HEK293T (cell line): ENCODE results near the gene KSR2.

Experiments
- CTCF ChIA-PET: fragments of 350-600 bp; formaldehyde crosslinking; extraction: SDS; loops from one replicate; lab custom pipeline; 2021; ENCODE audit warnings: antibody characterized with exemption, inconsistent platforms; lab: Yijun Ruan, JAX
- POLR2A ChIA-PET: fragments of 350-600 bp; formaldehyde crosslinking; extraction: SDS; loops from one replicate; lab custom pipeline; 2020; ENCODE audit warnings: antibody characterized with exemption, inconsistent platforms; lab: Yijun Ruan, JAX
- DNase-seq: peaks from one replicate; pipeline ENCODE4 v3.0.0; 2012; ENCODE audit warnings: mixed read lengths; ENCODE audit errors: extremely low spot score
- ARNT ChIP-seq: fragments of 450-650 bp; IDR thresholded peaks from 2 replicates; pipeline ENCODE4 v1.6.1; 2017; ENCODE audit warnings: mild to moderate bottlenecking
- BHLHE40 ChIP-seq: fragments of 450-650 bp; IDR thresholded peaks from 2 replicates; pipeline ENCODE4 v1.6.1; 2016; ENCODE audit warnings: mild to moderate bottlenecking, moderate library complexity, borderline replicate concordance
- CTBP1 ChIP-seq: fragments of 450-650 bp; IDR thresholded peaks from 2 replicates; pipeline ENCODE4 v1.6.1; 2016; ENCODE audit warnings: borderline replicate concordance
- ELF4 ChIP-seq: fragments of 450-650 bp; IDR thresholded peaks from 2 replicates; pipeline ENCODE4 v1.6.1; 2017; ENCODE audit warnings: antibody characterized with exemption
- FOXA1 ChIP-seq: fragments of 450-650 bp; IDR thresholded peaks from 2 replicates; pipeline ENCODE4 v1.6.1; 2016; ENCODE audit warnings: mild to moderate bottlenecking
- FOXK2 ChIP-seq: fragments of 450-650 bp; IDR thresholded peaks from 2 replicates; pipeline ENCODE4 v1.6.1; 2016; ENCODE audit warnings: mild to moderate bottlenecking
- FOXM1 ChIP-seq: fragments of 450-650 bp; IDR thresholded peaks from 2 replicates; pipeline ENCODE4 v1.6.1; 2017; ENCODE audit warnings: mild to moderate bottlenecking, borderline replicate concordance
- HDGF ChIP-seq: fragments of 450-650 bp; IDR thresholded peaks from 2 replicates; pipeline ENCODE4 v1.6.1; 2017; ENCODE audit warnings: antibody characterized with exemption, borderline replicate concordance
- L3MBTL2 ChIP-seq: fragments of 450-650 bp; conservative IDR thresholded peaks from 2 replicates; pipeline ENCODE4 v1.6.1; 2016; ENCODE audit warnings: mild to moderate bottlenecking
- LEF1 ChIP-seq: fragments of 450-650 bp; IDR thresholded peaks from 2 replicates; pipeline ENCODE4 v1.6.1; 2017; ENCODE audit warnings: mild to moderate bottlenecking, borderline replicate concordance
- NFRKB ChIP-seq: fragments of 450-650 bp; IDR thresholded peaks from 2 replicates; pipeline ENCODE4 v1.6.1; 2016; ENCODE audit warnings: mild to moderate bottlenecking, moderate library complexity
- PKNOX1 ChIP-seq: fragments of 450-650 bp; IDR thresholded peaks from 2 replicates; pipeline ENCODE4 v1.6.1; 2016
- SP1 ChIP-seq: fragments of 450-650 bp; IDR thresholded peaks from 2 replicates; pipeline ENCODE4 v1.6.1; 2017
- SUZ12 ChIP-seq: fragments of 450-650 bp; IDR thresholded peaks from 2 replicates; pipeline ENCODE4 v1.6.1; 2016; ENCODE audit warnings: mild to moderate bottlenecking
- TARDBP ChIP-seq: fragments of 450-650 bp; IDR thresholded peaks from 2 replicates; pipeline ENCODE4 v1.6.1; 2016
- ZNF384 ChIP-seq: fragments of 450-650 bp; IDR thresholded peaks from 2 replicates; pipeline ENCODE4 v1.6.1; 2016

The KSR2 gene

GRCh38 chr12:117832459-117833457 is 136.0 kb downstream of the KSR2 start:
- ChIA-PET POLR2A (no interaction called here), CTCF (no interaction called here)
- no peak for DNase-seq
- no peak for TF ChIP-seq BHLHE40
- no peak for TF ChIP-seq HDGF
- TF ChIP-seq NFRKB, result no peak
- no peak for TF ChIP-seq LEF1
- no peak for TF ChIP-seq FOXM1
- TF ChIP-seq CTBP1, result no peak
- no peak for TF ChIP-seq L3MBTL2
- TF ChIP-seq ZNF384, result no peak
- TF ChIP-seq TARDBP, result no peak
- no peak for TF ChIP-seq FOXK2
- TF ChIP-seq SP1, result no peak
- TF ChIP-seq SUZ12, result no peak
- no peak for TF ChIP-seq FOXA1
- no peak for TF ChIP-seq PKNOX1
- no peak for TF ChIP-seq ARNT
- TF ChIP-seq ELF4, result no peak

GRCh38 chr12:117830471-117830870 is 138.3 kb downstream of the KSR2 start:
- CTCF ChIA-PET, result interaction anchor here (0.9 kb wide), 1 partner anchor 10 kb away, joined by 3 read pairs; no protein-coding TSS in a partner anchor
- TF ChIP-seq FOXA1 (no peak), SP1 (no peak), ARNT (no peak), BHLHE40 (no peak), PKNOX1 (no peak), FOXK2 (no peak), SUZ12 (no peak), HDGF (no peak), CTBP1 (no peak), LEF1 (no peak), ZNF384 (no peak)
- DNase-seq, result no peak
- POLR2A ChIA-PET, result no interaction called here

- ChIA-PET CTCF (no interaction called here), POLR2A (no interaction called here)
- TF ChIP-seq ELF4 (no peak), TARDBP (no peak), LEF1 (no peak), PKNOX1 (no peak), SUZ12 (no peak), FOXM1 (no peak), ARNT (no peak), FOXA1 (no peak), L3MBTL2 (no peak), BHLHE40 (no peak), SP1 (no peak), HDGF (no peak), ZNF384 (no peak), FOXK2 (no peak), CTBP1 (no peak), NFRKB (no peak)
- no peak for DNase-seq
Observed at GRCh38 chr12:117829108-117829507, 139.7 kb downstream of the KSR2 start.

- CTCF ChIA-PET, result interaction anchor here (0.9 kb wide), 1 partner anchor 22 kb away, joined by 4 read pairs; no protein-coding TSS in a partner anchor
- TF ChIP-seq FOXM1, result no peak
- TF ChIP-seq CTBP1, result no peak
- no peak for TF ChIP-seq ELF4
- TF ChIP-seq FOXK2, result no peak
- no peak for TF ChIP-seq SP1
- DNase-seq, result no peak
- POLR2A ChIA-PET, result no interaction called here
Observed at GRCh38 chr12:117827660-117828059, 141.1 kb downstream of the KSR2 start.

GRCh38 chr12:117825827-117826226 is 143.0 kb downstream of the KSR2 start:
- ChIA-PET CTCF (interaction anchor here (2.0 kb wide), 1 partner anchor 11 kb away, joined by 7 read pairs; no protein-coding TSS in a partner anchor), POLR2A (no interaction called here)
- TF ChIP-seq ARNT (no peak), BHLHE40 (no peak), SP1 (no peak), L3MBTL2 (no peak), SUZ12 (no peak), FOXM1 (no peak), CTBP1 (no peak), HDGF (no peak), ELF4 (no peak), TARDBP (no peak), LEF1 (no peak), ZNF384 (no peak), FOXA1 (no peak), NFRKB (no peak), PKNOX1 (no peak), FOXK2 (no peak)
- DNase-seq, result no peak
